ENCODE results near the gene ASTE1. TPM values are rescaled to one million over a fixed set of nuclear protein-coding genes. Genes with fewer than 3 reads are reported as not detected.

ASTE1 gene
- total and polyA plus RNA-seq, 8 donors = 0.45 to 13.2 (median 3.3) TPM

DNA sequence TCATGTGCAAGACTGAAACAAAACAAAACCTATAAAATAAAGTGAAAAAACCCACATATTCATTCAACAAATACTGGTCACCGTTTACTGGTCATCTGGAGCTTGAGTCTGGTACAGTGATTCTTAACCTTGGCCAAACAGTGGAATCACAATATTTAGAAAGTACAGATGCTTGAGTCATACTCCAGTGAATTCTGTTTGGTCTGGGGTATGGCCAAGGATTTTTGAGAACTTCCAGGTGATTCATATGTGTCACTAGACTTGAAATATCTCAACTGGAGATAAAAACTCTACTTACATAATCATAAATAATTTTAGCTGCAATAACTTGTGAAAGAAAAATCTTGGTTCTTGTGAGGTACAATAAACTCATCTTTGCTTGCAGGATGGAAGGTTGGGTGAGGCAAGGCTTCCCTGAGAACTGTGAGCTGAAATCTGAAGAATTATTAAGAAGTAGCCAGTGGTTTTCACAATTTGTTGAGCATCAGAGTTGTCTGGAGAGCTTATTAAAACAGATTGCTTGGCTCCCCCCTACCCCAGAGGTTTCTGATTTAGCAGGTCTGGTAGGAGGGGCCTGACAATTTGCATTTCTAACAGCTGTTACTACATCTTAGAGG lies 9.7 kb upstream of the ASTE1 start:
- 19 to 62% (median 46%) methylated on average over 1 of the region's 1 CpG for WGBS, 5 donors
- intact Hi-C loops (cut with DNase I; ENCODE audit: low total_unique reads) = no loop called here

DNA sequence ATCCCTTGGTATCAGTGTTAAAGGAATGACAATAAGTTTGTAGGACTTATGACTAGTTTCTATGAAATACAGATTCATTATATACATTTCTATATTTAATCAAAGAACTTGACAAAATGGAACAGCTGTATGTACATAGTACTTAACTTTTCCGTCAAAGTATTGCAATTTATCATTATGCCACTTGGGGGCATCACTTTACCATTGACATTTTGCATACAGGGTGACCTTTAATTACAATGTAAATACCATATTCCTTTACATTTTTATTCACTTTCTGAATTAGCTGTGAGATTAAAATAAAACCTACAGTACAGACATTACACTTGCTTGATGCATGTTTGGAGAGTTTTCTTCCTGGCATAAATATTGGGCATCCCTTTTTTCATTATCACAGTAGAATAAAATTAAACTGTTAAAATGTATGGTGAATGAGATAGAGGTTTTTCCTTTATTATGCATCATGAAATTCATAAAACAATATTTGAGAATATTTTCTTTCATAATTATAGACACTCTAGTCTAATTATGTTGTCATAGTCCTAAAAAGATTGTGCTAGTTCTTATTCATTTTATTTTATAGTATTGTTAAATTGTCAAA lies 7.0 kb upstream of the ASTE1 start:
- Histone ChIP-seq H3K36me3 (peaks cover 0 to 4% (median 2%) of the 10 kb centered on the region in 4 donors), H3K27me3 (no peaks in the 10 kb centered on the region), H3K9me3 (no peaks in the 10 kb centered on the region), H3K4me1 (no peaks in the 10 kb centered on the region), H3K4me3 (no peak overlapping the region), H3K27ac (no peak overlapping the region)
- 4 to 11% (median 8%) methylated on average over 1 of the region's 1 CpG for WGBS, 5 donors
- peak in 1 of 2 donors; percentile 75 for DNase-seq
- TF ChIP-seq, protein P1, sequence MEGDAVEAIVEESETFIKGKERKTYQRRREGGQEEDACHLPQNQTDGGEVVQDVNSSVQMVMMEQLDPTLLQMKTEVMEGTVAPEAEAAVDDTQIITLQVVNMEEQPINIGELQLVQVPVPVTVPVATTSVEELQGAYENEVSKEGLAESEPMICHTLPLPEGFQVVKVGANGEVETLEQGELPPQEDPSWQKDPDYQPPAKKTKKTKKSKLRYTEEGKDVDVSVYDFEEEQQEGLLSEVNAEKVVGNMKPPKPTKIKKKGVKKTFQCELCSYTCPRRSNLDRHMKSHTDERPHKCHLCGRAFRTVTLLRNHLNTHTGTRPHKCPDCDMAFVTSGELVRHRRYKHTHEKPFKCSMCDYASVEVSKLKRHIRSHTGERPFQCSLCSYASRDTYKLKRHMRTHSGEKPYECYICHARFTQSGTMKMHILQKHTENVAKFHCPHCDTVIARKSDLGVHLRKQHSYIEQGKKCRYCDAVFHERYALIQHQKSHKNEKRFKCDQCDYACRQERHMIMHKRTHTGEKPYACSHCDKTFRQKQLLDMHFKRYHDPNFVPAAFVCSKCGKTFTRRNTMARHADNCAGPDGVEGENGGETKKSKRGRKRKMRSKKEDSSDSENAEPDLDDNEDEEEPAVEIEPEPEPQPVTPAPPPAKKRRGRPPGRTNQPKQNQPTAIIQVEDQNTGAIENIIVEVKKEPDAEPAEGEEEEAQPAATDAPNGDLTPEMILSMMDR (IDR thresholded peaks at IDR 0.05) = peak in 4 of 7 experiments; percentile 8 to 54 (median 42)
- no peak for TF ChIP-seq EP300 (IDR thresholded peaks at IDR 0.05)
- TF ChIP-seq POLR2AphosphoS5 (IDR thresholded peaks at IDR 0.05) = no peak
- intact Hi-C loops (cut with DNase I; ENCODE audit: low total_unique reads) = no loop called here

More for the DNA sequence above, 9.7 kb upstream of the ASTE1 start:
- TF ChIP-seq POLR2A (IDR thresholded peaks at IDR 0.05) = no peak
- TF ChIP-seq EP300 (IDR thresholded peaks at IDR 0.05) = no peak
- TF ChIP-seq, protein P1 (IDR thresholded peaks at IDR 0.05) = no peak
- TF ChIP-seq POLR2AphosphoS5 (IDR thresholded peaks at IDR 0.05) = no peak
- H3K27me3 ChIP-seq = no peaks in the 10 kb centered on the region
- H3K9me3 ChIP-seq = no peaks in the 10 kb centered on the region
- no peak overlapping the region for H3K27ac ChIP-seq
- DNase-seq = no peak
- no peaks in the 10 kb centered on the region for H3K4me1 ChIP-seq
- no peak overlapping the region for H3K4me3 ChIP-seq
- H3K36me3 ChIP-seq = no peaks in the 10 kb centered on the region

DNA sequence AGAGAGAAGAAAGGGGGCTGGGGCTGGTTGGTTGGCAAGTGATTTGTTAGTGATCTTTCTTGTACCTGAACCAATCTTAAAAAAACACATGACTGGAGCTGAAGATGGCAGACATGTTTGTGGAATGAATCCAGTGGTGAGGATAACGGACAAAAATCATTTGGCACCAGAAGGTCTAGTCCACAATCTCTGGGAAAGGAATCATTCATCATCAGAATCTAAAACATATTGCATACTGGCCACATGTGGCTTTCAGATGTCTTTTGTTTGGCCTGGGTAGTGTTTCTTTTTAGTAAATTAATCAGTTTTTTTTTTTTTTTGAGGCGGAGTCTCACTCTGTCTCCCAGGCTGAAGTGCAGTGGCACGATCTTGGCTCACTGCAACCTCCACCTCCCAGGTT lies 5.0 kb upstream of the ASTE1 start:
- intact Hi-C loops (cut with DNase I; ENCODE audit: low total_unique reads) = no loop called here
- DNase-seq = no peak
- peaks cover 0 to 4% (median 2%) of the 10 kb centered on the region in 4 donors for H3K36me3 ChIP-seq
- H3K9me3 ChIP-seq = no peaks in the 10 kb centered on the region
- peaks cover 0 to 9% (median 4%) of the 10 kb centered on the region in 4 donors for H3K4me1 ChIP-seq
- TF ChIP-seq POLR2AphosphoS5 (IDR thresholded peaks at IDR 0.05) = no peak
- no peak for TF ChIP-seq POLR2A (IDR thresholded peaks at IDR 0.05)
- TF ChIP-seq EP300 (IDR thresholded peaks at IDR 0.05) = no peak
- TF ChIP-seq, protein P1 (IDR thresholded peaks at IDR 0.05) = no peak
- H3K27ac ChIP-seq = no peak overlapping the region
- 62 to 92% (median 81%) methylated on average over 3 of the region's 3 CpGs for WGBS, 5 donors
- H3K4me3 ChIP-seq = no peak overlapping the region
- H3K27me3 ChIP-seq = no peaks in the 10 kb centered on the region

DNA sequence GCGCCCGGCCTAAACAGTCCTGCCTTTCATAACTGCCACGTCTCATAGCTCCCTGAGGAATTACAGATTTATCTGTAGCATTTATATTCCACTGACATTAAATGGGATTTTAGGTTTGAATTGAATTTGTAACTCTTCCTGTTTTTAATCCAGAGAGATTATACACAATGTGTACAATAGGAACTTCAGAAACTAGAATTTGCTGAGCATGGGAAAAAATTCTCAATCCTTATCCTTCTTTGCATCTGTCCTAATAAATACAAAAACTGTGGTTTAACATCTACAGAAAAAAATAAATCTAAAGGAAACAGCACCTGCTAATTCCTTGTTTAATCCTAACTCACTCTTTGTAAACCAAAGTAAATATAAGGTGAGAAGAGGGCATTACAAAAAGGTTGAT lies 2.2 kb upstream of the ASTE1 start:
- DNase-seq = no peak
- peaks cover 0 to 9% (median 8%) of the 10 kb centered on the region in 4 donors for H3K36me3 ChIP-seq
- TF ChIP-seq EP300 (IDR thresholded peaks at IDR 0.05) = no peak
- no peak for TF ChIP-seq POLR2AphosphoS5 (IDR thresholded peaks at IDR 0.05)
- TF ChIP-seq, protein P1 (IDR thresholded peaks at IDR 0.05) = no peak
- no peak for TF ChIP-seq POLR2A (IDR thresholded peaks at IDR 0.05)
- H3K4me3 ChIP-seq = no peak overlapping the region
- intact Hi-C loops (cut with DNase I; ENCODE audit: low total_unique reads) = no loop called here
- H3K27ac ChIP-seq = no peak overlapping the region
- H3K27me3 ChIP-seq = no peaks in the 10 kb centered on the region
- H3K4me1 ChIP-seq = peaks cover 9 to 33% (median 21%) of the 10 kb centered on the region in 4 donors
- no peaks in the 10 kb centered on the region for H3K9me3 ChIP-seq
- 88 to 96% (median 95%) methylated on average over 3 of the region's 3 CpGs for WGBS, 5 donors
